ENCODE measurements around the gene DNAJB13. TPM values are rescaled to one million over a fixed set of nuclear protein-coding genes. Genes with fewer than 3 reads are reported as not detected.

The DNAJB13 gene
- total RNA-seq, 1 experiment from 2014 or later = 0.24 TPM

GRCh38 chr11:74005721-74006517 is 55.1 kb downstream of the DNAJB13 start:
- Mint-ChIP-seq H3K27me3 (ENCODE audit: low read depth) (no peaks in the 10 kb centered on the region), H3K36me3 (no peaks in the 10 kb centered on the region), H3K4me1 (peaks cover 10% of the 10 kb centered on the region), H3K9me3 (no peaks in the 10 kb centered on the region), H3K27ac (no peak overlapping the region), H3K4me3 (no peak overlapping the region)
- TF ChIP-seq ZNF317 (CRISPR knock-in tag; IDR thresholded peaks at IDR 0.05; ENCODE audit: borderline replicate concordance, low read depth) (no peak), ZMAT4 (CRISPR knock-in tag; IDR thresholded peaks at IDR 0.05) (no peak), FOXP1 (CRISPR knock-in tag; IDR thresholded peaks at IDR 0.05; ENCODE audit: borderline replicate concordance) (no peak), ZNF512 (CRISPR knock-in tag; IDR thresholded peaks at IDR 0.05; ENCODE audit: borderline replicate concordance) (no peak), PRDM15 (CRISPR knock-in tag; IDR thresholded peaks at IDR 0.05) (no peak), ZBTB43 (CRISPR knock-in tag; IDR thresholded peaks at IDR 0.05) (no peak), AR (CRISPR knock-in tag; IDR thresholded peaks at IDR 0.05) (no peak), FOXK1 (CRISPR knock-in tag; IDR thresholded peaks at IDR 0.05) (no peak), CTCF (IDR thresholded peaks at IDR 0.05) (no peak), SOX15 (CRISPR knock-in tag; IDR thresholded peaks at IDR 0.05) (no peak), E2F1 (CRISPR knock-in tag; IDR thresholded peaks at IDR 0.05) (no peak)
- DNase-seq (ENCODE audit: low spot score) (no peak), ATAC-seq (no peak)
- CTCF ChIA-PET = no interaction called here
- POLR2A ChIA-PET = no interaction called here

Measured in WTC11 (cell line).